Stimulated activated CD8-positive, alpha-beta memory T cell treated with anti-CD3 and anti-CD28 coated beads, Interleukin-4, amount 100 ng/mL, for 48 hours (primary cell): Measurements from ENCODE around the gene ZBTB7C.

Source experiments
- DNase-seq: peaks from one replicate; pipeline ENCODE4 v3.0.0-alpha.2; 2020

ZBTB7C gene

GRCh38 chr18:48320639-48320945 is 88.6 kb downstream of the ZBTB7C start:
- DNase-seq, result no peak

GRCh38 chr18:48319801-48320638 is 89.2 kb downstream of the ZBTB7C start:
- no peak for DNase-seq

- no peak for DNase-seq
These were observed 90.7 kb downstream of the ZBTB7C start for GRCh38 chr18:48318436-48318835.

- no peak for DNase-seq
These were observed 91.3 kb downstream of the ZBTB7C start for GRCh38 chr18:48317781-48318381.

GRCh38 chr18:48316177-48316576 is 93.0 kb downstream of the ZBTB7C start:
- DNase-seq, result no peak

GRCh38 chr18:48314690-48315089 is 94.5 kb downstream of the ZBTB7C start:
- no peak for DNase-seq

GRCh38 chr18:48313792-48314191 is 95.4 kb downstream of the ZBTB7C start:
- DNase-seq, result no peak

- DNase-seq, result no peak
These were observed 97.1 kb downstream of the ZBTB7C start for GRCh38 chr18:48312066-48312465.

- DNase-seq, result no peak
These were observed 98.2 kb downstream of the ZBTB7C start for GRCh38 chr18:48310999-48311398.

- no peak for DNase-seq
These were observed 98.8 kb downstream of the ZBTB7C start for GRCh38 chr18:48310353-48310752.

GRCh38 chr18:48308755-48309575 is 100.2 kb downstream of the ZBTB7C start:
- DNase-seq, result no peak

- no peak for DNase-seq
These were observed 101.1 kb downstream of the ZBTB7C start for GRCh38 chr18:48308027-48308635.

GRCh38 chr18:48306838-48307237 is 102.3 kb downstream of the ZBTB7C start:
- no peak for DNase-seq

GRCh38 chr18:48304906-48305693 is 104.1 kb downstream of the ZBTB7C start:
- DNase-seq, result no peak

GRCh38 chr18:48303883-48304282 is 105.3 kb downstream of the ZBTB7C start:
- DNase-seq, result no peak

GRCh38 chr18:48302736-48303135 is 106.4 kb downstream of the ZBTB7C start:
- DNase-seq, result no peak

GRCh38 chr18:48300463-48300961 is 108.7 kb downstream of the ZBTB7C start:
- no peak for DNase-seq

GRCh38 chr18:48297139-48297538 is 112.0 kb downstream of the ZBTB7C start:
- DNase-seq, result no peak

GRCh38 chr18:48296581-48296980 is 112.6 kb downstream of the ZBTB7C start:
- DNase-seq, result no peak

- DNase-seq, result no peak
These were observed 113.4 kb downstream of the ZBTB7C start for GRCh38 chr18:48295586-48296311.

- no peak for DNase-seq
These were observed 114.1 kb downstream of the ZBTB7C start for GRCh38 chr18:48294899-48295585.
